ENCODE data around the gene APEH. TPM values are rescaled to one million over a fixed set of nuclear protein-coding genes. Genes with fewer than 3 reads are reported as not detected.
"Not testable (repeated sequence)": the region's sequence is repeated elsewhere in the genome, so short reads cannot be mapped to it uniquely, and the experiment has no call there.

The APEH gene
- total RNA-seq, 1 donor from 2014 or later: 113 TPM

DNA sequence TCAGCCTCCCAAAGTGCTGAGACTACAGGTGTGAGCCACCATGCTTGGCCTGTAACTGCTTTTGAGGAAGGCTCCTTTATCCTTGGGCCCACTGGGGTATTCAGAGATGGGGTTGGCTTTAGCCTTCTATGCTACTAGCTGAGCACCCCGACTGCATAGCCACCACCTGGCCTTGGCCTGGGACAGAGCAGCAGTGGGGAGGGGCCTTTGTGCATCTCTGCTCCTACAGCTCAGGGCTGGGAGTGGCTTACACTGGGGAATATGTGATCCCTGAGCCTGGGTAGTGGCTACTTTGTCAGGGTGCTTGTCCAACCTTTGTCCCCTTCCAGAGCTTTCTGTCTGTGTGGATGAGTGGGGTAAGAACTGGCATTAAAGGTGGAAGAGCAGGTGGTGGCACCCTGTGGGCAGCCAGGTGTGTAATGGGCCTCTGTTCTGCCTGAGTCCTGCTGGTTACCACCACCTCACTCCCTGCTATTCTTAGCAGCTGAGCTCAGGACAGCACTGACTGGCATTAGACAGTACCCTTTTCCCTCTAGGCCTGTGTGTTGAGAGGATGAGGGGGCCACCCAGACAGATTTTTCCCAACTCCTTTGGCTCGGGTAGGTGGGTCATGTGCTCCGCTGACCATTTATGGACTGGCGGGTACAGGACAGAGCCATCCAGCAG, 21.3 kb downstream of the APEH start:
- CTCF ChIA-PET; H3K9me3 Mint-ChIP-seq; H3K4me1 Mint-ChIP-seq; ATAC-seq (ENCODE audit: low read depth); H3K4me3 Mint-ChIP-seq; H3K27ac Mint-ChIP-seq; H3K27me3 Mint-ChIP-seq; DNase-seq; POLR2A ChIA-PET; intact Hi-C loops (cut with micrococcal nuclease): not testable (repeated sequence)
- peaks cover 27% of the 10 kb centered on the region for H3K36me3 Mint-ChIP-seq (ENCODE audit: low read depth)

DNA sequence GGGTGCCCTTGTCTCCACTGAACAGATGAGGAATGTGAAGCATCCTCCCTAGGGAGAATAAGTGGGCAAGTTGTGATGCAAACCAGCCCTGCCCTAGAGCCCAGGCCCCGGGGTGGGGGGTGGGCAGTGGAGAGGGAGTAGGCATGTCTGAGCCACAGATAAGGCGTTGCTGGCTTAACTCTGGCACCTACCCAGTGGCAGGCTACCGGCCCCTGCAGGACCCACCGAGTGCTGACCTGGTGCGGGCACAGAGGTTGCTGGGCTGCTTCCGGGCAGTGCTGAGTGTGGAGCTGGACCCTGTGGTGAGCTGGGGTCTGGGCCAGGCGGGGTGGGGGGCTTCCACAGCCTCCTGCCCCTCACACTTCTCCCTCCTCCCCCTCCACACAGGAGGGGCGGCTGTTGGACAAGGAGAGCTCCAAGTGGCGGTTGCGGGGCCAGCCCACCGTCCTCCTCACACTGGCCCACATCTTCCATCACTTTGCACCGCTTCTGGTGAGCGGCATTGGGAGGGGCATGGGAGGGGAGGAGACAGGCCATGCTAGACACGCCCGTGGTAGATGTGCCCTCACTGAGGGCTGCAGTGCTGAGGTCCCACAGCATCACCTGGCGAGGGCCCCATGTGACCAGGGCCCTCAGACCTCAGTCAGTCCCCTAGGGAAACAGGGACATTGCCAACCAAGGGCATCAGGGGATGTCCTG, 25.3 kb downstream of the APEH start:
- no peak overlapping the region for H3K27ac Mint-ChIP-seq
- H3K9me3 Mint-ChIP-seq: no peaks in the 10 kb centered on the region
- DNase-seq (no peak), ATAC-seq (ENCODE audit: low read depth) (no peak)
- intact Hi-C loops (cut with micrococcal nuclease): no loop called here
- no peaks in the 10 kb centered on the region for H3K4me1 Mint-ChIP-seq
- H3K4me3 Mint-ChIP-seq: no peak overlapping the region
- TF ChIP-seq, protein P1, sequence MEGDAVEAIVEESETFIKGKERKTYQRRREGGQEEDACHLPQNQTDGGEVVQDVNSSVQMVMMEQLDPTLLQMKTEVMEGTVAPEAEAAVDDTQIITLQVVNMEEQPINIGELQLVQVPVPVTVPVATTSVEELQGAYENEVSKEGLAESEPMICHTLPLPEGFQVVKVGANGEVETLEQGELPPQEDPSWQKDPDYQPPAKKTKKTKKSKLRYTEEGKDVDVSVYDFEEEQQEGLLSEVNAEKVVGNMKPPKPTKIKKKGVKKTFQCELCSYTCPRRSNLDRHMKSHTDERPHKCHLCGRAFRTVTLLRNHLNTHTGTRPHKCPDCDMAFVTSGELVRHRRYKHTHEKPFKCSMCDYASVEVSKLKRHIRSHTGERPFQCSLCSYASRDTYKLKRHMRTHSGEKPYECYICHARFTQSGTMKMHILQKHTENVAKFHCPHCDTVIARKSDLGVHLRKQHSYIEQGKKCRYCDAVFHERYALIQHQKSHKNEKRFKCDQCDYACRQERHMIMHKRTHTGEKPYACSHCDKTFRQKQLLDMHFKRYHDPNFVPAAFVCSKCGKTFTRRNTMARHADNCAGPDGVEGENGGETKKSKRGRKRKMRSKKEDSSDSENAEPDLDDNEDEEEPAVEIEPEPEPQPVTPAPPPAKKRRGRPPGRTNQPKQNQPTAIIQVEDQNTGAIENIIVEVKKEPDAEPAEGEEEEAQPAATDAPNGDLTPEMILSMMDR (IDR thresholded peaks at IDR 0.05): no peak
- ChIA-PET CTCF (no interaction called here), POLR2A (no interaction called here)
- H3K36me3 Mint-ChIP-seq (ENCODE audit: low read depth): peaks cover 44% of the 10 kb centered on the region
- no peaks in the 10 kb centered on the region for H3K27me3 Mint-ChIP-seq

DNA sequence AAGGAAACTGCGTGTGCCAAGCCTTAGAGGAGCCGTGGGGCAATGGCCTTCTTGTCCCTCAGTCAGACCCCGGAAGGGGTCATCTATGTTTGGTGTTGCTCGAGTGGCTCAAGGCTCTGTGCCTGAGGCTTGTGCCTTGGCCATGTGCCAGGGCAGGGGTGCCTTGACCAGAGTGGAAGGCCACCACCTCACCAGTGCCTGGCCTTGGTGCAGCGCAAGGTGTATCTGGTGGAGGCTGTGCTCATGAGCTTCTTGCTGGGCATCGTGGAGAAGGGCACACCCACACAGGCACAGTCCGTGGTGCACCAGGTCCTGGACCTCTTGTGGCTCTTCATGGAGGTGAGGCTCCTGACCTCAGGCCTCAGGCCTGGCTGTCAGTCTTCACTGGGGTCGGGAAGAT, 25.9 kb downstream of the APEH start:
- intact Hi-C loops (cut with micrococcal nuclease): no loop called here
- TF ChIP-seq, protein P1 (IDR thresholded peaks at IDR 0.05): no peak
- no peak overlapping the region for H3K27ac Mint-ChIP-seq
- no peak for ATAC-seq (ENCODE audit: low read depth)
- H3K36me3 Mint-ChIP-seq (ENCODE audit: low read depth): peaks cover 46% of the 10 kb centered on the region
- POLR2A ChIA-PET: no interaction called here
- H3K9me3 Mint-ChIP-seq: no peaks in the 10 kb centered on the region
- H3K4me3 Mint-ChIP-seq: no peak overlapping the region
- H3K27me3 Mint-ChIP-seq: no peaks in the 10 kb centered on the region
- no peaks in the 10 kb centered on the region for H3K4me1 Mint-ChIP-seq
- CTCF ChIA-PET: no interaction called here
- no peak for DNase-seq

DNA sequence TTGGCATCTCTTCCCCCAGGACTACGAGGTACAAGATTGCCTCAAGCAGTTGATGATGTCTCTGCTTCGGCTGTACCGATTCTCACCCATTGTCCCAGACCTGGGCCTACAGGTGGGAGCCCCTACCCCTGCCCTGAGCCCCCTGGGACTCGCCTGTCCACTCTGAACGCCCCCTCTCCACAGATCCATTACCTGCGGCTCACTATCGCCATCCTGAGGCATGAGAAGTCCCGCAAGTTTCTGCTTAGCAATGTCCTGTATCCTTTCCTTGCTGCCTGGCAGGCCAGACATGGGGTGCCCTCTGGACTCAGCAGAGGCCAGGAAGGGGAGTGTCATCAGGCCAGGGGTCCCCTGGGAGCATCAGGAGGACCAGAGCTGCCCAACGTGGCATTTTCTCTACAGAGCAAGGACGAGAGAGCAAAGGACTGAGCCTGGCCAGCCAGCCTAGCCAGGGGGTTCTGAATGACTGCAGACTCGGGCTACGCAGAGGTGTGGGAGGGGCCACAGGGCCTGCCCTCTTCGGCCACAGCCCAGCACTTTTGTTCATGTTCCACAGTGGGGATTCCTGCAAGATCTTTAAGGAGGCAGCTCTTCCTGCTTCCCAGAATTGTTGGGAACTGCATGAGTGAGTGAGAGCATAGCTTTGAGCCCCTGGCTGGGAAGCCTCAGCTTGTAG, 26.4 kb downstream of the APEH start:
- H3K4me1 Mint-ChIP-seq: no peaks in the 10 kb centered on the region
- H3K4me3 Mint-ChIP-seq: no peak overlapping the region
- ChIA-PET CTCF (interaction anchor here (0.6 to 1.3 kb wide), 3 partner anchors 102 to 494 kb away, joined by 3 to 5 read pairs (median 3); partner anchors contain the start of gene INKA1), POLR2A (interaction anchor here (0.6 to 1.5 kb wide), 2 partner anchors 125 to 161 kb away, joined by 3 read pairs; no protein-coding TSS in a partner anchor)
- intact Hi-C loops (cut with micrococcal nuclease): no loop called here
- H3K27ac Mint-ChIP-seq: no peak overlapping the region
- peaks cover 48% of the 10 kb centered on the region for H3K36me3 Mint-ChIP-seq (ENCODE audit: low read depth)
- ATAC-seq (ENCODE audit: low read depth): no peak
- no peak for DNase-seq
- TF ChIP-seq, protein P1 (IDR thresholded peaks at IDR 0.05): no peak
- no peaks in the 10 kb centered on the region for H3K9me3 Mint-ChIP-seq
- no peaks in the 10 kb centered on the region for H3K27me3 Mint-ChIP-seq

DNA sequence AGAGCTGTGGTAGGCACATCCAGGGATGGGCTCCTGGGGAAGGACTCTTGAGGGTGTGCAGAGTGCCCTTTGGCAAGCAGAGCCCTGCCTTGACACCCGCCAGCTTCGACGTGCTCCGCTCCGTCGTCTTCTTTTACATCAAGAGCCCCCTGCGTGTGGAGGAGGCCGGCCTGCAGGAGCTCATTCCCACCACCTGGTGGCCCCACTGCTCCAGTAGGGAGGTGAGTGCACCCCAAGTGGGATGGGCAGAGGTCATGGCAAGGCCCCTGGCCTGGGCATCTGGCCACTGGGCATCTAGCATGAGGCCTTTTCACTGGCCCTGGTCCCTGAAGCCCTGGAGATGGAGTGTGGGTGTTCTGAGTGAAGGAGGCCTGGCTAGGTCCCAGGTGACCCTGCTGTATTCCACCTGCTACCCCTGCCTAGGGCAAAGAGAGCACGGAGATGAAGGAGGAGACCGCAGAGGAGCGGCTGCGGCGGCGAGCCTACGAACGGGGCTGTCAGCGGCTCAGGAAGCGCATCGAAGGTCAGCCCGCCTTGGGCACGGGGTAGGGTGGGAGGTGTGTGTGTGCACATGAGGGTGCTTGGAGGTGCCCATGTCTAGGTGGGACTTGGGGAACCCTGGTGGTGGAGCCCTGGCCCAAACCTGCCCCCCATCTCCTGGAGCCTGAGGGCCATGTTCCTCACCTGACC, 27.4 kb downstream of the APEH start:
- ChIA-PET POLR2A (interaction anchor here (0.6 to 1.5 kb wide), 2 partner anchors 124 to 162 kb away, joined by 3 read pairs; no protein-coding TSS in a partner anchor), CTCF (interaction anchor here (0.5 to 1.3 kb wide), 4 partner anchors 102 to 1252 kb away, joined by 3 to 5 read pairs (median 3); partner anchors contain the start of gene INKA1)
- ATAC-seq (ENCODE audit: low read depth) (no peak), DNase-seq (no peak)
- H3K9me3 Mint-ChIP-seq: no peaks in the 10 kb centered on the region
- no peak overlapping the region for H3K4me3 Mint-ChIP-seq
- H3K27me3 Mint-ChIP-seq: no peaks in the 10 kb centered on the region
- peaks cover 50% of the 10 kb centered on the region for H3K36me3 Mint-ChIP-seq (ENCODE audit: low read depth)
- TF ChIP-seq, protein P1 (IDR thresholded peaks at IDR 0.05): no peak
- intact Hi-C loops (cut with micrococcal nuclease): no loop called here
- no peak overlapping the region for H3K27ac Mint-ChIP-seq
- H3K4me1 Mint-ChIP-seq: no peaks in the 10 kb centered on the region

Data from activated B cell treated with CpG ODN at 0.5 μM for 24 hours (primary cell).